PC-3 (cell line): ENCODE measurements around the gene PRTN3.

Experiments
- EZH2 ChIP-seq: fragments of 300-600 bp; sonication (generic); IDR thresholded peaks from one replicate; pipeline ENCODE4 v1.6.1; 2017; ENCODE audit warnings: antibody characterized with exemption, mild to moderate bottlenecking, low read length; ENCODE audit not compliant: unreplicated experiment
- EZH2phosphoT487 ChIP-seq: fragments of 300-600 bp; sonication (generic); IDR thresholded peaks from 2 replicates; pipeline ENCODE4 v1.6.1; 2018; ENCODE audit warnings: mild to moderate bottlenecking, antibody characterized with exemption, low read length, borderline replicate concordance
- TF ChIP-seq, protein P1 (sequence below): fragments of 300-600 bp; sonication (generic); conservative IDR thresholded peaks from 2 replicates; pipeline ENCODE4 v1.5.1; 2017; ENCODE audit warnings: antibody characterized with exemption, low read depth, mild to moderate bottlenecking, low read length

DNA sequence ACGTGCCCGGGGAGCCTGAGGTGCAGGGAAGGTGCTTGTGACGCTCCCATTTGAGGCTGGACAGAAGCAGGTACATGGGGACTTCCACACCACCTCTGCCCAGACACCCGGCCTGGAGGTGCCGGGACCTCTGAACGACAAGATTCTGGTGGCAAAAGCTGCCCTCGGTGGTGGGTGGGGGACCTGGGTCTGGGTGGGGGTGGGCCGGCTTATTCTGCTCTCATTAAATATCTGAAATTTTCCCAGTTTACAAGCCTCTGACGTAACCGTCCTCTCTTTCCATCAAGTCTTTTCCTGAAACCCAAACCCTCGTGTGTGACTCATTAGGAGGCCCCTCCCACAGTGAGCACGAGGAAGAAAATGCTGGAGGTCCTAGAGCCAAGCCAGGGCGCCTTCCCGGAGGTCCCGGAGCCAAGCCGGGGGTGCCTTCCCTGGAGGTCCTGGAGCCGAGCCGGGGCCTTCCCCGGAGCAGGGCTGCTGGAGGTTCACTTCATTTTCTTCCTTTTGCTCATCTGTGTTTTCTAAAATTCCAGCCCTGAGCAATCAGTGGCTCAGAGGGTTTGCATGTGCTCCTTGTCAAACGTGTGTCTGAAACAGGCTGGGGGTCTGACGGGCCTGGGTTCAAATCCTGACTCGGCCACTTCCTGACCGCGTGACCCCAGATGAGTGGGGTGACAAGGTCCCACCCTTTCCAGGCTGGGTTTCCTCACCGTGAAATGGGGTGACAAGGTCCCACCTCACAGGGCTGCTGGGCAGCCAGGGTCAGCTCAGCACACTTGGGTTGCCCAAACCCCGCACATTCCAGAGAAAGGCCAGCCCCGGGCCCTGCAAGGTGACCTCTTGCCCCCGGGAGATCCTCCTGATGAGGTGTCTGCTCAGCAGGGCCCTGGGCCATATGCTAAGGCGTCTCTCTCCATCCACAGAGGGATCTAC is 28.7 kb downstream of the PRTN3 start:
- TF ChIP-seq, protein P1, sequence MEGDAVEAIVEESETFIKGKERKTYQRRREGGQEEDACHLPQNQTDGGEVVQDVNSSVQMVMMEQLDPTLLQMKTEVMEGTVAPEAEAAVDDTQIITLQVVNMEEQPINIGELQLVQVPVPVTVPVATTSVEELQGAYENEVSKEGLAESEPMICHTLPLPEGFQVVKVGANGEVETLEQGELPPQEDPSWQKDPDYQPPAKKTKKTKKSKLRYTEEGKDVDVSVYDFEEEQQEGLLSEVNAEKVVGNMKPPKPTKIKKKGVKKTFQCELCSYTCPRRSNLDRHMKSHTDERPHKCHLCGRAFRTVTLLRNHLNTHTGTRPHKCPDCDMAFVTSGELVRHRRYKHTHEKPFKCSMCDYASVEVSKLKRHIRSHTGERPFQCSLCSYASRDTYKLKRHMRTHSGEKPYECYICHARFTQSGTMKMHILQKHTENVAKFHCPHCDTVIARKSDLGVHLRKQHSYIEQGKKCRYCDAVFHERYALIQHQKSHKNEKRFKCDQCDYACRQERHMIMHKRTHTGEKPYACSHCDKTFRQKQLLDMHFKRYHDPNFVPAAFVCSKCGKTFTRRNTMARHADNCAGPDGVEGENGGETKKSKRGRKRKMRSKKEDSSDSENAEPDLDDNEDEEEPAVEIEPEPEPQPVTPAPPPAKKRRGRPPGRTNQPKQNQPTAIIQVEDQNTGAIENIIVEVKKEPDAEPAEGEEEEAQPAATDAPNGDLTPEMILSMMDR: no peak
- no peak for TF ChIP-seq EZH2
- TF ChIP-seq EZH2phosphoT487: no peak
